GM23338 (cell line): Measurements from ENCODE around the gene FBXW8. TPM values are rescaled to one million over a fixed set of nuclear protein-coding genes. Genes with fewer than 3 reads are reported as not detected.
A peak's percentile ranks its signal among the peaks of the same experiment; 100 is the strongest.

Experiments
- ATAC-seq: fragments of 200-7000 bp; cut with Tn5 transposase; 3 replicates; pipeline ENCODE4 v1.9.1; 2020
- DNase-seq: peaks from one replicate; pipeline ENCODE4 v3.0.0-alpha.2; 2015; ENCODE audit warnings: low spot score
- H2AFZ ChIP-seq: fragments of 200-600 bp; sonication (generic); 2 replicates; pipeline ENCODE4 v1.8.0; 2016; ENCODE audit warnings: antibody characterized with exemption, mild to moderate bottlenecking, moderate library complexity
- H3F3A ChIP-seq: fragments of 200-600 bp; sonication (generic); replicated peaks from 2 replicates; pipeline ENCODE4 v1.8.0; 2017; ENCODE audit warnings: antibody characterized with exemption, mixed run types, low read depth
- H3K27ac ChIP-seq: fragments of 200-600 bp; sonication (generic); 2 replicates; pipeline ENCODE4 v1.6.1; 2016; ENCODE audit warnings: low read depth
- H3K27me3 ChIP-seq: fragments of 200-600 bp; sonication (generic); 2 replicates; pipeline ENCODE4 v1.8.0; 2016; ENCODE audit warnings: mild to moderate bottlenecking, mixed run types, moderate library complexity; ENCODE audit not compliant: insufficient read depth
- H3K36me3 ChIP-seq: fragments of 200-600 bp; sonication (generic); 2 replicates; pipeline ENCODE4 v1.8.0; 2016; ENCODE audit warnings: mild to moderate bottlenecking; ENCODE audit not compliant: insufficient read depth
- H3K4me1 ChIP-seq: fragments of 200-600 bp; sonication (generic); 2 replicates; pipeline ENCODE4 v1.8.0; 2016; ENCODE audit warnings: mild to moderate bottlenecking, moderate library complexity; ENCODE audit not compliant: insufficient read depth
- H3K4me2 ChIP-seq: fragments of 200-600 bp; sonication (generic); 2 replicates; pipeline ENCODE4 v1.7.1; 2017; ENCODE audit warnings: mixed run types
- H3K4me3 ChIP-seq: fragments of 200-600 bp; sonication (generic); 2 replicates; pipeline ENCODE4 v1.6.1; 2016; ENCODE audit warnings: mixed run types
- H3K79me2 ChIP-seq: fragments of 200-600 bp; sonication (generic); replicated peaks from 2 replicates; pipeline ENCODE4 v1.8.0; 2017; ENCODE audit warnings: mild to moderate bottlenecking; ENCODE audit not compliant: insufficient read depth
- H3K9me2 ChIP-seq: fragments of 200-600 bp; sonication (generic); 2 replicates; pipeline ENCODE4 v1.8.0; 2017; ENCODE audit not compliant: insufficient read depth
- H4K20me1 ChIP-seq: fragments of 200-600 bp; sonication (generic); replicated peaks from 2 replicates; pipeline ENCODE4 v1.8.0; 2017; ENCODE audit warnings: mild to moderate bottlenecking; ENCODE audit not compliant: insufficient read depth
- H3K27ac Mint-ChIP-seq: 2 replicates; pipeline ENCODE4 v1.8.0; 2020; ENCODE audit warnings: inconsistent platforms, mild to moderate bottlenecking, moderate library complexity, mixed read lengths
- H3K27me3 Mint-ChIP-seq: 3 replicates; pipeline ENCODE4 v1.8.0; 2022; ENCODE audit warnings: low read depth, mild to moderate bottlenecking, moderate library complexity, mixed read lengths, inconsistent platforms; ENCODE audit not compliant: insufficient read depth, poor library complexity
- H3K36me3 Mint-ChIP-seq: 3 replicates; pipeline ENCODE4 v1.8.0; 2021; ENCODE audit warnings: low read depth, mild to moderate bottlenecking, inconsistent platforms, moderate library complexity, mixed read lengths
- H3K4me1 Mint-ChIP-seq: 3 replicates; pipeline ENCODE4 v1.8.0; 2020; ENCODE audit warnings: mild to moderate bottlenecking, inconsistent platforms, mixed read lengths
- H3K4me3 Mint-ChIP-seq: 3 replicates; pipeline ENCODE4 v1.8.0; 2021; ENCODE audit warnings: moderate library complexity, mild to moderate bottlenecking, inconsistent platforms, mixed read lengths
- H3K9me3 Mint-ChIP-seq: 3 replicates; pipeline ENCODE4 v1.8.0; 2020; ENCODE audit warnings: moderate library complexity, mild to moderate bottlenecking, inconsistent platforms, mixed read lengths
- CREB1 ChIP-seq: fragments of 250-450 bp; sonication (Bioruptor Pico); IDR thresholded peaks from 2 replicates; pipeline ENCODE4 v1.5.0; 2020; ENCODE audit warnings: low read depth, mild to moderate bottlenecking, moderate library complexity
- EZH2phosphoT487 ChIP-seq: fragments of 200-600 bp; sonication (generic); IDR thresholded peaks from one replicate; pipeline ENCODE4 v1.8.1; 2018; ENCODE audit warnings: antibody characterized with exemption; ENCODE audit not compliant: unreplicated experiment
- JUNB ChIP-seq: IDR thresholded peaks from one replicate; pipeline ENCODE4 v1.6.1; 2016; ENCODE audit warnings: antibody characterized with exemption; ENCODE audit not compliant: unreplicated experiment
- POLR2AphosphoS5 ChIP-seq: IDR thresholded peaks from 2 replicates; pipeline ENCODE4 v1.6.1; 2016; ENCODE audit warnings: antibody characterized with exemption, low read depth
- ZNF114 ChIP-seq: fragments of 250-450 bp; sonication (Bioruptor Pico); IDR thresholded peaks from 2 replicates; pipeline ENCODE4 v1.5.0; 2020; ENCODE audit warnings: mild to moderate bottlenecking, moderate library complexity
- ZNF462 ChIP-seq: fragments of 250-450 bp; sonication (Bioruptor Pico); IDR thresholded peaks from 2 replicates; pipeline ENCODE4 v1.5.0; 2020; ENCODE audit warnings: mild to moderate bottlenecking, moderate library complexity
- polyA plus RNA-seq: library from polyadenylated mRNA; unstranded; fragments of >200 nt; fragmentation: Nextera tagmentation; extraction: Ambion mirVana; gene quantifications from 2 replicates; pipeline ENCODE4 v1.2.1, GENCODE V29; 2016
- total RNA-seq: library from RNA; depleted of rRNA; stranded (reverse); fragments of >200 nt; shearing (Covaris generic); gene quantifications from 2 replicates; pipeline ENCODE4 v1.2.3, GENCODE V29; 2014
- TF ChIP-seq, protein P1 (sequence below), 2 experiments: fragments of 200-600 bp in 1 of 2; sonication (generic) in 1 of 2; conservative IDR thresholded peaks; 2 replicates each; pipeline versions ENCODE4 v1.5.1 to v1.6.1; 2016 to 2017; ENCODE audit warnings: antibody characterized with exemption in 2 of 2, low read depth in 2 of 2, mild to moderate bottlenecking in 2 of 2, moderate library complexity in 1 of 2

Gene FBXW8
- total and polyA plus RNA-seq, 2 experiments from 2014 or later = 4.6 to 13.9 TPM

- DNase-seq = peak; percentile 15
- Histone ChIP-seq H3K4me2 (no peak overlapping the region), H2AFZ (no peak overlapping the region), H3K27me3 (no peaks in the 10 kb centered on the region), H3K9me2 (no peaks in the 10 kb centered on the region), H3K36me3 (no peaks in the 10 kb centered on the region), H3F3A (no peaks in the 10 kb centered on the region), H3K4me1 (no peaks in the 10 kb centered on the region), H3K27ac (no peak overlapping the region), H4K20me1 (no peaks in the 10 kb centered on the region; the same call in 1 of the 2 replicates), H3K79me2 (no peaks in the 10 kb centered on the region), H3K4me3 (no peak overlapping the region)
- TF ChIP-seq, protein P1, sequence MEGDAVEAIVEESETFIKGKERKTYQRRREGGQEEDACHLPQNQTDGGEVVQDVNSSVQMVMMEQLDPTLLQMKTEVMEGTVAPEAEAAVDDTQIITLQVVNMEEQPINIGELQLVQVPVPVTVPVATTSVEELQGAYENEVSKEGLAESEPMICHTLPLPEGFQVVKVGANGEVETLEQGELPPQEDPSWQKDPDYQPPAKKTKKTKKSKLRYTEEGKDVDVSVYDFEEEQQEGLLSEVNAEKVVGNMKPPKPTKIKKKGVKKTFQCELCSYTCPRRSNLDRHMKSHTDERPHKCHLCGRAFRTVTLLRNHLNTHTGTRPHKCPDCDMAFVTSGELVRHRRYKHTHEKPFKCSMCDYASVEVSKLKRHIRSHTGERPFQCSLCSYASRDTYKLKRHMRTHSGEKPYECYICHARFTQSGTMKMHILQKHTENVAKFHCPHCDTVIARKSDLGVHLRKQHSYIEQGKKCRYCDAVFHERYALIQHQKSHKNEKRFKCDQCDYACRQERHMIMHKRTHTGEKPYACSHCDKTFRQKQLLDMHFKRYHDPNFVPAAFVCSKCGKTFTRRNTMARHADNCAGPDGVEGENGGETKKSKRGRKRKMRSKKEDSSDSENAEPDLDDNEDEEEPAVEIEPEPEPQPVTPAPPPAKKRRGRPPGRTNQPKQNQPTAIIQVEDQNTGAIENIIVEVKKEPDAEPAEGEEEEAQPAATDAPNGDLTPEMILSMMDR (conservative IDR thresholded peaks at IDR 0.05; ENCODE audit: low read depth in 2 of 2) = peak; percentile 18 to 56; a peak in 2 of 4 replicates
- TF ChIP-seq EZH2phosphoT487 (no peak), CREB1 (CRISPR knock-in tag) (peak; percentile 21; the same call in 1 of the 2 replicates), JUNB (no peak)
- Mint-ChIP-seq H3K4me3 (no peak overlapping the region), H3K36me3 (no peaks in the 10 kb centered on the region), H3K27ac (no peak overlapping the region), H3K27me3 (no peaks in the 10 kb centered on the region), H3K9me3 (no peaks in the 10 kb centered on the region), H3K4me1 (peaks cover 6% of the 10 kb centered on the region; the same call in 2 of the 3 replicates)
- ATAC-seq = peak; percentile 67
Measured at GRCh38 chr12:116955382-116956021, 44.8 kb downstream of the FBXW8 start.

DNA sequence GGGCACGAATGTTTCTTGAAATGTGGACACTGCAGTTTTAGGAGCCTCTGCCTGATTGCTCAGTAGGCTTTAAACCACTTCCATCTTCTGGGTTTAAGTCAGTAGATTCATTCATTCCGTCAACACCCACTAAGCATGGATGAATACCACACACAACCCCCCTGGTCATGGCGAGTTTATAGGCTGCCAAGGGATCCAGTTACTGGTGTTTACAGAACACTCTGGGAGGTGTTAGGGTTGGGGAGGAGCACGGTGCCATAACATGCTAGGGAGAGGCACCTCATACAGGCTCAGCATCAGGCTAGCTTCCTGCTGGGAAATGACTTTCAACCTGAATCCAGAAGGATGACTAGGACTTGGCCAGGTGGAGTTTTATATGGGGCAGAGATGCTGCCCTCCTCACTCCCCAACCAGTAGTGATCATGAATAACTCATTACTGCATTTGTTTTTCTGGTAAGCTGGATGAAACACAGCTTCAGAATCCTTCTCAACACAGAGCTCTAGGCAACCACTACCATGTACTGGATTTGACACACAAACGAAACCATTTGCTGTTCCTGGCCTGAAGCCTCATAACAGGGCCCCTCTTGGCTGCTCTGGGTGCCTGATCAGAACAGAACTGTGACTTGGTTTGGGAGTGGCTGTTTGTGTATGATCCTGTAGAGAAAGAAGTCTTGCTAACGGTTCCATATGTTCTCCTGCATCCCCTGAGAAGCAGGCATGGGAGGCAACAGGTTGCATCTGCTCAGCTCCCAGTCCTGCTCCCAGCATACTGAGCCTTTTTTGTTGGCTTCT is 47.9 kb downstream of the FBXW8 start:
- Mint-ChIP-seq H3K4me3 (no peak overlapping the region), H3K27ac (no peak overlapping the region), H3K4me1 (peaks cover 9% of the 10 kb centered on the region), H3K36me3 (no peaks in the 10 kb centered on the region), H3K9me3 (no peaks in the 10 kb centered on the region), H3K27me3 (no peaks in the 10 kb centered on the region)
- Histone ChIP-seq H3F3A (no peaks in the 10 kb centered on the region), H3K4me3 (no peak overlapping the region), H3K27me3 (no peaks in the 10 kb centered on the region), H3K4me2 (no peak overlapping the region), H3K27ac (no peak overlapping the region), H2AFZ (no peak overlapping the region), H3K36me3 (no peaks in the 10 kb centered on the region), H4K20me1 (no peaks in the 10 kb centered on the region), H3K79me2 (no peaks in the 10 kb centered on the region), H3K9me2 (no peaks in the 10 kb centered on the region), H3K4me1 (no peaks in the 10 kb centered on the region; the same call in 1 of the 2 replicates)
- TF ChIP-seq ZNF114 = no peak
- no peak for TF ChIP-seq ZNF462 (CRISPR knock-in tag)
- TF ChIP-seq POLR2AphosphoS5 = no peak
- no peak for TF ChIP-seq JUNB
- no peak for DNase-seq
- no peak for ATAC-seq
